Measurements from ENCODE around the gene NTN1.

Gene NTN1

DNA sequence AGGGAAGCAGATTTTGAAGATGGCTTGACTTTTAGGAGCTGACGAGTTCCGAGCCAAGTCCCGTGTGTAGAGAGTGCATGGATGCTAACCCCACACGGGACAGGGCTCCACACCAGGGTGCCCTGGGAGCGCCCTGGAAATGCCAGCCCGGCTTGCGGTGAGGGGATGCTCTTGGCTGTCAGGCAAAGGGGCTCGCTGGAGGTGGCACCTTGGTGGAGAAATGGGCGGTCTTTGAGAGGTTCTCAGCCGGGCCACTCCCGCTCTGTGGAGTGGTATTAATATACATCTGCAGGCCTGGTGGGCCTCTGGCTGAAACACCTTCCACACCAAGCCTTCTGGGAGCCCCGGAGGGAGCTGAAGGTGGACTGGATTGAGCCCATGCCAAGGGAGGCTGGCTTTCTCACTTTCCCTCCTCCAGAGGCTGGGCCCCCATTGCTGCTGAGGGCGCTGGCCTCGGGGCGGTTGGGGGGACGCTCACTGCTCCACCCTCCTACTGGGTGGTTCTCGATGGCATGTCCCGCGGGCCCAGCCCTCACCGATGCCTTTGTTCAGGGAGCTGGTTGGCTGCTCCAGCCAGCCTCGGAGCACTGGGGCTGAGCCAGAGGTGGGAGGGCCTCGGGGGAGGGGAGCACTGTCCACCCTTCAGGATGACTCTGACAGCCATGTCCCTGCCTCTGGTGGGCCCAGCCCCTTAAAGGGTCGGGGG is 210.3 kb downstream of the NTN1 start:
- no peak for DNase-seq (ENCODE audit: low spot score)

DNA sequence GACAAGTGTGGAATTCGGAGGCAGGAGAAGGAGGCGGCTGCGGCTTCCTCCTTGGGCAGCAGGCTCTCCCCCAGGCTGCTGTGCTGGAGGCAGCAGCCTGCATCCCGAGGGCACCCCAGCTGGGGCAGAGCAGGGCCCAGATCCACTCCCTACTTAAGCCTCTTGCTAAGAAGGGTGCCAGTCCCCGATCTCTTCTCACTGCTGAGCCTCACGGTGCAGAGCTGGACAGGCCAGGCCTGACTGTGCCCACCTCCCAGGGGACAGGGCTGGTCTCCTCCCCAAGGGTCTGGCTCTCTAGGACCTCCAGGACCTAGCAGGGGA is 210.8 kb downstream of the NTN1 start:
- DNase-seq (ENCODE audit: low spot score), result no peak

DNA sequence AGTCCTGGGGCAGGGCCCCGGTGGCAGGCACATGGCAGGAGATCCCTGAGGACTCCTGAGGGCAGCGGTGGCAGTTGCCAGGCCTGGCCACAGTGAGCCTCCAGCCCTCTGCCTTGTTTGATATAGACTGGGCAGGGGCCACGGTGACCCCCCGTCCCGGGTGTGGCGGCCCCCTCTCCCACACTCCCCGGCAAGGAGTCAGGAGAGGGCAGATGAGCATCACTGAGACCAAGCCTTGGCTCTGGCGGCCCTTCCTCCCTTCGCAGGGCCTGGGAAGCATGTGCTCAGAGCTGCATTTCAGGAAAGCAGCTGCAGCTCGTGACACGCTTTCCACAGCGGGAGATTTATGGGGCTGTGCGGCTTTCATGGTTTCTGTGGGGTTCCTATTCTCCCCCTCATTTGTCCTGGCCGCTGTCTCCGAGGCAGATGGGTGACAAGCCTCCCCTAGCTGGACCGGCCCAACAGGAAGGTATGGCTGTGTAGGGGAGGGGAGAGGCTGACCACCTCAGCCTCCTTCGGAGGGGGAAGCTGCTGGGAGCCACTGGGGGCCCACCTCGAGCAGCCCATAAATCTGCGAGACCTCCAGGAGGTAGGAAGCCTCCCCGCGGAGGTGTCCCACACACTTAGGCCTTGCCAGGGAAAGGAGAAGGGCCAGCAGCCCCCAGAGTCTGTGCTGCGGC is 211.4 kb downstream of the NTN1 start:
- DNase-seq (ENCODE audit: low spot score), result no peak

DNA sequence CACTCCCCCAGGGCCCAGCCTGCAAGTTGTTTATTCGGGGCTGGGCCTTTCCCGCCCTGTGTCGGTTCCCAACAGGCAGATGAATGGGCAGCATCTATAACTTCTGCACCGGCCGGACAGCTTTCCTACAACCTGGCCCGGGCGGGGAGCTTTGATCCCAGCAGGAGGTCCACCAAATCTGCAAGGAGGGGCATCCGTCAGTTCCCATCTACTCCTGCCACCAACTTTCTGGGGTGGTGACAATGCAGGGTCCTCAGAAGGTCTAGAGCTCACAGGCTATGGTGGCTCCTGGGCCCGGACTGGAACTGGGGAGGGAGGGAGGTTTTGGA is 211.9 kb downstream of the NTN1 start:
- no peak for DNase-seq (ENCODE audit: low spot score)

DNA sequence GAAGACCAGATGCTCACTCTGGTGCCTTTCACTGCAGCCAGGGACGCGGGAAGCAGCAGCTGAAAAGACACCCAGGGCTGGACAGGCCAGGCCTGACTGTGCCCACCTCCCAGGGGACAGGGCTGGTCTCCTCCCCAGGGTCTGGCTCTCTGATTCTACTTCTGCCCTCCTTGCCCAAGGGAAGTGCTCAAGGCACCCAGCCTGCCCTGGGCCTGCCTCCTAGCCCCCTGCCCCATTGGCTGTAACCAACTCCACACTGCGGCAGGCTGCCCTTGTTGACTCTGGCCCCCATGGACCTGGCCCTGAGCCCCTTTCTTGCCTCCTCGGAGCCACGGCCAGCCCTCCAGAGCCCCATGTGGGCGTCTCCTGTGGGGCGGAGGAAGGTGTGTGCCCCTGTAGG is 212.5 kb downstream of the NTN1 start:
- no peak for DNase-seq (ENCODE audit: low spot score)

DNA sequence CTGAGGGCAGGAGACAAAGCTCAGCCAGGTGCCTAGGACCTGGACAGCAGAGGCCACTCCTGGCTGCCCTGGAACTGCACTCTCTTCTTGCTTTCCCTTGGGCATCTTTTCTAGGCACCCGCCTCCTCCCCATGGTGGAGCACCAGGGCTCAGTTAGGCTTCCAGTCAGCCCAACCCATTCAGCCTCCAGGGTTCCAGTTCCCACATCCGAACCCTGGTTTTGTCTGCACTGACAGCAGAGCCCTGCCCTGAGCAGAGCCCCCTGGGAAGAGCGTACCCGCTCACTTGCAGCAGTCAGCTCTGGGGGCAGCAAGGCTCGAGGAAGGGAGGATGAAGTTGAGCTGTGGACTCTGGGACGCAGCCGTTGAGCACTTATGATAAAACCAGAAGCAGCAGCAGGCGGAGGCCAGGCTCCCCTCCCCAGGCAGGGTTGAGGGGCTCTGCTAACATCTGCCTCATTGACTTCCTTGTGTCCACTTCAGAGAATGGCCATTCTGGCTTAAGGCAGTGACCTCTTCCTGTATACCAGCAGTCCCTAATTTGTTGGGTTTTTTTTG is 213.2 kb downstream of the NTN1 start:
- no peak for DNase-seq (ENCODE audit: low spot score)

DNA sequence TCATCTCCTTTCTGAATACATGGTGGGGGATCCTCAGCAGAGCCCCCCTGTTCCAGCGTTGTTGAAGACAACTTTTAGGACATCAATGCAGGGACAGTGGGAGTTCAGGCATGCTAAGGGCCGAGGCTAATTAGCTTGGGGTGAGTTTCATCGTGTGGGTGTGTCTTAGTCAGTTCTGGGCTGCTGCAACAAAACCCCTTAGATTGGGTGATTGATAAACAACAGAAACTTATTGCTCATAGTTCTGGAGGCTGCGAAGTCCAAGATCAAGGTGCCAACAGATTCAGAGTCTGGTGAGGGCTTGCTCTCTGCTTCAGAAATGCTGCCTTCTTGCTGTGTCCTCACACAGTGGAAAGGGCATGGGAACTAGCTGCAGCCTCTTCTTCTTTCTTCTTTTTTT is 214.0 kb downstream of the NTN1 start:
- DNase-seq (ENCODE audit: low spot score), result no peak

DNA sequence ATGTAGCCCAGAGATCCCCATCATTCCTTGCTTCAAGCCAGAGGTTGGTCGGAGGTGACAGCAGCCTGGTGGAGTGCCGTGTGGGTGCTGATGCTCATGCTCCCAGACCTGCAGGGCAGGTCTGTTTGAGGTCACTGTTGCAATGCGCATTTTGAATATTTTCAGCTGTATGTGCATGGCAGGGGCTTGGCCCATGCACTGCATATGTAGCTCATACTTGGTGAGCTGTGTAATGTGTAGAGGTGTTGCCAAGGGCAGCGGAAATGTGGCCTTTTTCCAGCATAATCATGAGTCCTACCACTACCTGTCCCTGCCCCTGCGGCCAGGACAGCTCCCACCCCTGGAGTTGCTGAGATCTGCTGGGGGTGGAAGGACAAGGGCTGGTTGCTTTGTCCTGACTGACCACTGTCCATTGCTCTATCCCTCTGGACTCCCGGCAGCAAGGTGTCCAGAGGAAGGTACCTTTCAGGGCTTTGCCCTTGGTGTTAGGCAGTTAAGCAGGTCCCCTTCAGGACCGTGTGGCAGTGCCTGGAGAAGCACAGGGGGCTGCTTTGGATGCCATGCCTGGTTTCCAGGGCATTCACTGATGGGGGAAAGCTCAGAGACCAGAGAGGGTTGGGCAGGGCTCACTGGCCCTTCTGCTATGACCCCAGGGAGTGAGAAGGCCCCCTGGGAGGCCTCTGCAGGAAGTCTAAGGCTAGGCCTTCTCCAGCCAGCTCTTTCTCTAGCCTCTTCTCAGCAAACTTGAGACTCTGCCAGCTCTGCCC is 215.2 kb downstream of the NTN1 start:
- DNase-seq (ENCODE audit: low spot score), result no peak

DNA sequence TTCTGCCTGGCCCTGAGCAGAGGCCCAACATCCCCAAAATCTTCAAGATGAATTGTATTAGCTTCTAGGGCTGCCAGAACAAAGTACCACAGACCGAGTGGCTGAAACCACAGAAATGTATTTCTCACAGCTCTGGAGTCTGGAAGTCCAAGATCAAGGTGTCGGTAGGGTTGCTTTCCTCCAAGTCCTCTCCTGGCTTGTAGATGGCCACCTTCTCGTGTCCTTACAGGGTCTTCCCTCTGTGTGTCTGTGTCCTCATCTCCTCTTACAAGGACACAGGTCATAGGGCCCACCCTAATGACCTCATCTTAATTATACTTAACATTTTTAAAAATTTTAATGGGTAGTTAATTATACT is 215.7 kb downstream of the NTN1 start:
- DNase-seq (ENCODE audit: low spot score), result no peak

DNA sequence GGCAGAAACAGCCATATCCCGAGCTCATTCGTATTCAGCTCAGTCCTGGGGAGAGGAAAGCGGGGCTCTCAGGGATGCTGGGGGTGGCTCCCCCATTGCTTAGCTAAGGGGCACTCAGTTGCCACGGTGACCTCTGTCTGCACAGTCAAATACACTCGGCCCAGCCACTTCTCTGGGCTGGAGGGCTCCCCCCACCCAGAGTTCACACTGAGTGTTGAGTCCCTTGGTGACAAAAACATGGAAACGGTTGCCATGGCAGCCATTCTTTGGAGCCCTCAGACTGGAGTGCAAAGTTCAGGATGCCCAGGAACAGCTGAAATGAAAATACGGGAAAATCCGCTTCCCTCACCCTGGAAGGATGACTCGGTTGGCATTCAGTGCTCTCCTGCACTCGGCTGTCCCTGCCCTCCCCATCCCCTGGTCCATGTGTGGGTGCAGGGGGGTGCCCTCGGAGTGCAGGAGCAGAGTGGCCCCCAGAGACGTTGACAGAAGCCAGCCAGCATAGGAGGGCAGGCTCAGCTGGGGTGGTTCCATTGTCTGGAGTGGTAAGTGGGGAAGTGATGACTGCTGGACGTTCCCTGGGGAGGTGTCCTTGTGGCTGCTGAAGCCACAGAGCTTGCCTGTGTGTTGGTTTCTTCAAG is 216.5 kb downstream of the NTN1 start:
- DNase-seq (ENCODE audit: low spot score), result no peak

DNA sequence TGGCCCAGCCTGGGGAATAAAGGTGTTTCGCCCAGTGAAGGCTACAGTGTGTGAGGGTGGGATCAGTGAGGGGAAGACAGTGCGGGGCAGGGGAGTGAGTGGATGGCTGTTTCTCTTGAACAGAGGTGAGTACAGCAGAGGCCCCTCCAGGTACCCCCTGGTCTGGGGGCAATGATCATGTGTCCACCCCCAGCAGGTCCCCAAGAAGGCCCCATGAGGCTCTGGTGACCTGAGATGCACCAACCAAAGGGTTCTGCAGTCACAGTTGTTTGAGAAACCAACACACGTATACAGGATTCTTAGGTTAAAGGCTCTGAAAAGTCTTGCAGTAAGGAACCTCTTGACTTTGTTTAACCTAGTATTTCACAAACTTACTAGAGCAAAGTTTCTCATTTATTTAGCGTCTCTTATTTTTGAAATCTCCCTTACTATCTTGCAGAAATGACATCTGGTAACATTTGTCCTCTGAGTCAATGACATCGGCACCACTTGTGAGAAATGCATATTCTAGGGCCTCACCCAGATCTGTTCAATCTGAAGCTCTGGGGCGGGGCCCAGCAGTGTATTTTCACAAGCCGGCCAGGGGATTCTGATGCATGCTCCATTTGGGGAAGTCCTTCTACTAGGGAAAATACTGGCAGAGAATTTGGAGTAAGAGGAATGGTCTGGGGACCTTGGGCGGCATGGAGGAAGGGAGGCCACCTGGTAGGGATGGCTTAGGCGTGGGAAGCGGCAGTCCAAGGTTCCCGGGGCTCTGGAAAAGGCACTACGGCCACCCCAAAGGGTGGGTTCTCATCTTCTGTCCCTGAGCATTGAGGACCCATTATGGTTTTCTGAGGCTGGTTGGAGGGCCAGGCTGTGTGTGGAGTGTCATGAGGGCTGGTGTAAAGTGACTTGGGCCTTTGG is 217.3 kb downstream of the NTN1 start:
- DNase-seq (ENCODE audit: low spot score), result no peak

DNA sequence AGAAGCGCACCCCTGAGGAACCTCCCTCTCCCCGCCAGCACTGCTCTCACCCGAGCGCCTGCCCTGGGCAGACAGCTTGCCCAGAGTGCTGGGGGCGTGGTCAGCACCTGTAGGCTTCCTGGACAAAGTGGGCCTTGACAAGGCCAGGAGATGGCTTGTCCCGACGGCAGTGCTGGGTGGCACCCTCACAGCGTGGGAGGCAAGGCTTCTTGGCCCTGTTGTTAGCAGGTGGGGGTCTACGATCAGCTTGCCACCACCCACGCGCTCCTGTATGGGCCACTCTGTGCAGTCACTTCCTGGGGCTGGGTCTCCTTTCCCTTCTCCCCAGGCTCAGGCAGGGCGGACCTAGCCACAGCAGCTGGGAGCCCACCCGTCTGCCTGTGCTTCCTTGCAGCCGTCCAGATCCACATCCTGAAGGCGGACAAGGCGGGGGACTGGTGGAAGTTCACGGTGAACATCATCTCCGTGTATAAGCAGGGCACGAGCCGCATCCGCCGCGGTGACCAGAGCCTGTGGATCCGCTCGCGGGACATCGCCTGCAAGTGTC is 218.0 kb downstream of the NTN1 start:
- DNase-seq (ENCODE audit: low spot score), result no peak

DNA sequence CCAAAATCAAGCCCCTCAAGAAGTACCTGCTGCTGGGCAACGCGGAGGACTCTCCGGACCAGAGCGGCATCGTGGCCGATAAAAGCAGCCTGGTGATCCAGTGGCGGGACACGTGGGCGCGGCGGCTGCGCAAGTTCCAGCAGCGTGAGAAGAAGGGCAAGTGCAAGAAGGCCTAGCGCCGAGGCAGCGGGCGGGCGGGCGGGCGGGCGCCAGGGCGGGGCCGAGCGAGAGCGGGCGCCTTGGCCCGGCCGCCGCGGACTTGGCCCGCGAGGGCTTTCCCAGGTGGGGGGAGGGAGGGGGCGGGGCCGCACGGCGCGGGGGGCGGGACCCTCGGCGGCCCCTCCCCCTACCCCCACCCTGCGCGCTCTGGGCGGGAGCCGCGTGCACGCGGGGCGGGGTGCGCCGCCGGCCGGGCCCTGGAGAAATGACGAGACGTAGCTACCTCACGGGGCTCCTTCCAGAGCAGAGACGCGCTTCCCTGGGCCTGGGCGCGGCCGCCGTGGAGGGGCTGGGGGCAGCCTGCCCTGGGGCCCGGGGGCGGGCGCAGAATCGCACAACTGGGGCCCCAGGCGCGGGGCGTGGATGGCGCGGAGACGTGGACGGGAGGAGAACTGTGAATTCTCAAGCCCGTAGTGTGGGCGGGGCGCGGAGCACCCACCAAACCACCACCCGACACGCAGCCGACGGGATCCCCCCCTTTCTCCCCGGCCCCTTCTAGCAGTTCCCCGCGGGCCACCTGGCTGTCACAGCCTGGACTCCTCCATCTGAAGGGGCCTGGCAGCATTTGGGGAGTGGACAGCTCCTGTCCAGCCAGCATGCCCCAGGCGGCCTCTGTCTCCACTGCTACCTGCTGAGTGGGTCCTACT is 218.7 kb downstream of the NTN1 start:
- DNase-seq (ENCODE audit: low spot score), result peak; percentile 45

DNA sequence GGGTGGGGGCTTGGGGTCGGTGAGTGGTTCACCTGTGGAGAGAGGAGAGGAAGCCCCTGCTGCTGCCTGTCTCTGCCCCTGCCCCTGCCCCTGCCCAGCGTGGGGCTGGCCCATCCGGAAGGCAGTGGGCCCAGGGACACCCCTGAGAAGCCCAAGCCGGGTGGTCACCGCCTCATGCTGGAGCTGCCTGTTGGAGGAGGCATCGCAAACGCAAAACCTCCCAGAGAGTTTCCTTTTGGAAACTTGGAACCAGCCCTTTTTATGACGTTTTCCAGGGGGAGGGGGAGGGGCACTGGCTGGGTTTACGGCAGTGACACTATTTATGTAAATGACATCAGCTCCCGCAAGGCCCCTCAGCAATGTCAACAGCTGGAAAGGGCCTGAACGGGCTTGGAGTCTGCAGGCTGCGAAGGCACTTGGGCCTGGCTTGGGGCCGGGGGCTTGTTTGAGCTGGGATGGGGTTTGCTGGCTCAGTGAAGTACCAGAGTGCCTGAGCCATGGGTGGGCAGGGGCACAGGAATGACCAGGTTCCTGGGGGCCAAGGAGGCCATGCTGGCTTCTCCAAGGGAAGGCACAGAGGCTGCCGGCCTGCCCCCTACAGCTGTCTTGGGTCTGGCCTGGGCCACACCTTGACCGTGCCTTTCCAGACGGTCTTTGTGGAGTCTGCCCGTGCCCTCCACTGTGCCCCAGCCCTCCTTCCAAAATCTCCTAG is 219.5 kb downstream of the NTN1 start:
- peak; percentile 67 for DNase-seq (ENCODE audit: low spot score)

DNA sequence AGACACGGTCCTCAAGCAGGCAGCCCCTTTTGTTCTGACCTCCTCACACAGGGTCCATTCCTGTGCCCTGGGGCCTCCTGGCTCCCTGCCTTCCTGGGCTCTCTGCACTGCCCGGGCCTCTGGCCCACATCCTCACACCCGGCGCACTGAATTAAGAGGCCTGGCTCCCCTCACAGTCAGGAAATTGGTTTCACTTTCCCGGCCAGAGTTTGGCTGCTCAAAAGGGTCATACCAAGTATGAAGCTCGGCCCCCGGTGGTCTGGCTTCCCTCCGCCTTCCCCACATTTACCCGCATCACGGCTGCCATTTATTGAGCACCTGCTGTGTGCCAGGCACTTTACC is 220.0 kb downstream of the NTN1 start:
- peak; percentile 67 for DNase-seq (ENCODE audit: low spot score)

DNA sequence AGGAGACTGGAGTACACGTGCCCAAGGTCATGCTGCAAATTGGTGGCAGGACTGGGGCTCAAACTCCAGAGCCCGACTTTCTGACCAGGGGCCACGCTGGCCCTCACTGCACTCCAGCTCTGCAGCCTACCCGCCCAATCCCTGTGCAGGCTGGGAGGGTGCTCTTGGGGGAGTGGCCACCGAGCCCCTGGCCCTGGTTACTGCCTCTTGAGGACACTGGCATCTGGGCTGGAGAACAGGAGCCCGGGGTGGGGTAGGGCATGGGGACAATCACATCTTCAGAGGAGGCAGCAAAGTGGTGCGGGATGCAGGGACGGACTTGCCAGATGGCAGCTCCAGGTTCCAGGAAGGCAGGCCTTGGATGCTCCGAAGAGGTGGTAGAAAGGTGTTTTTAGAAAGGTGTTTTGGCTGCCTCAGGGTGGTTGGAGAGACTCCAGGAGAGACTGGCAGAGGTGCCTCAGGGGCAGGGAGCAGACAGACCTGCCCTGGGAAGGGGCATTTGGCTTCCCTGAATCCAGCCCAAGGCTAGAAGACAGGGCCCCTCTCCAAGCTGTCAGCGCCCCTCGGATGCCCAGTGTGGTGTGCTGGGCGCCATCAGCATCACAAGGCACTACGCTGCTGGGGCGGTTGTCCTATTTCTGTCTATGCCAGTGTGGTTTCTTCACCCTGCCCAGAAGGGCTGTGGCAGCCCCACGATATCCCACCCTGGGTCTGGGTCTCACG is 220.6 kb downstream of the NTN1 start:
- no peak for DNase-seq (ENCODE audit: low spot score)

DNA sequence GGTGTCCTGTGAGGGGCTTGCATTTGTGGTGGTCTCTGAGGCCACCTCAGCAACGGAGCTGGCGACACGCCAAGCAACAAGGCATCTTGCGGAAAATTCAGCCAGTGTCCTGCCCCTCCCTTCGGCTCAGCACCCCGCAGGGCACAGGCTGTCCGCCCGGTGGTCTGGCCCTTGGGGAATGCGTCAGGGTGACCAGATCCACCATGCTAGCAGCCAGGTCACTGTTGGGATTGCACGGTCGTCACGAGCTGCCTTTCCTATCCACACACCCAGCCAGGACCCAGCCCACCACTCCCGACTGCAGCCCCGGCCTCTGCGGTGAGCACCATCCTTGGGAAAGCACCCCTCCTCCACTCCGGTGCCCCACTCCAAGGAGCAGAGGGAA is 221.2 kb downstream of the NTN1 start:
- DNase-seq (ENCODE audit: low spot score), result no peak

DNA sequence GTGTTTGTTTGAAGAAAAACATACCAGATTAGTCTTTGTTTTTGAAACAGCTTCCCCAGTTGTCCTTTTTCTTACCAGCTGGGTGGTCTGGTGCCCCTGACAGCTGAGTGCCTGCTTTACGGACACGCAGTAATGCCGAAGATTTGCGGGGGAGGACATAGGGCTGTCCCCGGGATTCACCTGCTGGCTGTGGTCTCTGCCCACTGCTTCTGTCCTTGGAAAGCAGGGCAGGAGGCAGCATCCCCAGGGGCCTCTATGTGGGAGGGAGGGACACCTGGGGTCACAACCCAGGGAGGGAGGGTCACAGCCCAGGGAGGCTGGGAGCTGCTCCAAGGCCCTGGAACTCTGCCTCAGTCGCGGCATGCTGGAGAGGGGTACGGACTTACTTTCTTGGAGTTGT is 221.7 kb downstream of the NTN1 start:
- no peak for DNase-seq (ENCODE audit: low spot score)

Measured in putamen (tissue), 1 donor.